GM19035 (cell line): Measurements from ENCODE around the gene CCDC106.

Experiments used
- ATAC-seq: cut with Tn5 transposase; IDR thresholded peaks from one replicate; pipeline ENCODE4 v1.9.1; 2021; ENCODE audit not compliant: unreplicated experiment

The CCDC106 gene

GRCh38 chr19:55694241-55694655 lies 46.2 kb downstream of the CCDC106 start:
- ATAC-seq: no peak

GRCh38 chr19:55694656-55695491 lies 46.9 kb downstream of the CCDC106 start:
- ATAC-seq: no peak

DNA sequence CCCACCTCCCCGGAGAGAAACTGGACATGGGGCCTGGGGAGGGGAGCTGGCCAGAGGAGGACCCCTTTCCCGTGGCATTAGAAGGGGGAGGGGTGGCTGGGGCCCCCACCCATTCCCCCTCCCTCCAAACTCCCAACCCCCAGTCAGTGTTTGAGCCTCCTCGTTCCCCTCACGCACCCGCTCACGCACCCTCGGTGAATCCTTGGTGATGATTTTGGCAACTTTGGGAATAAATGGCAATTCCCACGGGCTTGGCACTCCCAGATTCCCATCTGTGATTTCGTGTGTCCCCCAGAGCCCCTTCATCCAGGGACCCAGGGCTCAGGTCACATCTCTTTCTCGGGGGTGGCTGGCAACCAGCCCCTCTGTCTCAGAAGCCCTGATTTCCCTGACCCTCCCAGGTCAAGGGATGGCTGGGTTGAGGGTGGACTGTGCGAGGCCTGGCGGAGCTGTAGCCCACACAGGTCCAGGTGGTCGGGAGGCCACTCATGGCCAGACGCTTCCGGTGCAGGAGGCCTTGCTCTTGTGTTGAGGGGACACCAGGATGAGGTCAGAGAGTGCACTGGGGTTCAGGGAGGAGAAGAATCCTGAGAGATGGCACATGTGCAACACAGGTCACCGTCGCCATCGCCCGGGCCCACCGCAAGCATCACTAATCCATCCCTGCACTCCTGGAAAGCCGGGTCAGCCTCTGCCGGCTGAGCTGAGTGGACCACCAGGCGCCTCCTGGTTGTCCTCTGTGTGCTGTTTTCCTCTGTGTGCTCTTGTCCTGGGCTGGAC lies 47.7 kb downstream of the CCDC106 start:
- ATAC-seq: no peak

- ATAC-seq: no peak
Observed at GRCh38 chr19:55696301-55697068, 48.5 kb downstream of the CCDC106 start.

DNA sequence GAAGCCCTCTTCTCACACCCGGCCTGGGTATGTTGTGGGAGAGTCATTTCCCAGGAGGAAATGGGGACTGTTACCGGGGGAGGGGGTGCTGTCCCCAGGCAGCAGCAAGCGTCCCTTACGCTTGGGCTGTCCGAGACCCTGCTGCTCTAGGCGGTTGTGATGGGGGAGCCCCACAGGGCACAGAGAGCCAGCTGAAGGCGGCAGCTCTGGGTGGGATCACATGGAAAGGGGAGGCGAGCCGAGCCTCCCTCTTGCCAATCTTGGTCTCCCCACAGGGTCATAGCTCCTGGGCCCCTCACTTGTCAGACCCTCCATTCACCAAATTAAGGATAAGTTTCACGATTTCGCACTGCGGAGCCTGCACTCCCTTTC lies 49.0 kb downstream of the CCDC106 start:
- no peak for ATAC-seq

DNA sequence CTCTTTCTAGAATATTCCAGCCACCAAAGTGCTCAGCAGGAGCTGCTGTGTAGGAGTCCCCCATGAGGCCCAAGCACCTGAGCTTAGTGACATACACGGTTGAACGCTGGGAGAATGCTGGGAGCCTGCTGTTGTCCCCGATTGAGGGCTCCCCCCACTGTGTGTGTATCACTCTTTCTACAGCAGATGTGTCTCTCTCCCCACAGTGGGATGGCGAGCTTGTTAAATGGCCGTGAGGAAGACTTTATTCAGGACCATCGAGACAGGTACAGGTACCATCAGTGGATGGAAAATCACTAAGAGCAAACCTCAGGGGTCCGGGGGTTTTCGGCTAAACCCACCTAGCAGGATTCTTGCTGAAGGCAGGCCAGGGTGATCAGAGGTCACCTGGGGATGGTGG lies 49.7 kb downstream of the CCDC106 start:
- ATAC-seq: no peak

DNA sequence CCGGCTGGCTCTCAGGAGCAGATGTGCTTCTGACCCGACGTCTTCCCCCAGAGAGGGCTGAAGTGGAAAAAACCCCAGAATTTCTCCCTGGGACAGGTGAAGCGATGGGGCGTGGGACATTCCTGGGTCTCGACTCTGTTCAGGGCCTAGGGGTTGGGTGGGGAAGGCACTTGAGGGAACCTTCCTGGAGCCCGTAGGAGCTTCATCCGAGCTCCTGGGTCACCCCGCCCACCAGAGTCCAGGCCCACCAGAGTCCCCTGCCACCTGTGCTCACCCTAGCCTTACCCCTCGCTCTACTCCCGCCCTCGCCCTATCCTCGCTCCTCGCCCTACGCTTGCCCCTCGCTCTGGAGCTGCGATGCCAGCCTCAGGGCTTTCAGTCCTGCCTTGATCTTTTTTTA lies 50.2 kb downstream of the CCDC106 start:
- ATAC-seq: no peak

- ATAC-seq: no peak
Observed at GRCh38 chr19:55699221-55699620, 51.2 kb downstream of the CCDC106 start.

DNA sequence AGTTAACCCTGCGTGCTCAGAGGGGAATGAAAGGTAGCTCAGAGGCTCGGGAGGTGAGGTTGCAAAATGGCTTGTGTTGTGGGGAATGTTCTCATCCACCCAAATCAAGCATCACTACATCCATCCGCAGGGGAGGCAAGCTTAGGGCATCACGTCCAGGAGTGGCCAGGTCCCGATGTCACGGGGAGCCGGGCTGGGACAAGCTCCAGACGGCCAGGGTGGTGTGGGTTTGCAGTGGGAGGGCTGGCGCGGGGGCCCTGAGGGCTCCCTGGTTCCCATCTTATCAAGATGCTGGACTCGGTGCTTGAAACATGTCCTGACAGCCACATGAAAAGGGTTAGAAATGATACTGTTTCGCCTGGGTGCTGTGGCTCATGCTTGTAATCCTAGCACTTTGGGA lies 52.8 kb downstream of the CCDC106 start:
- no peak for ATAC-seq

GRCh38 chr19:55702131-55702627 lies 54.2 kb downstream of the CCDC106 start:
- ATAC-seq: no peak
